Ectodermal cell (in vitro differentiated cells): ENCODE measurements around the gene LUZP2.

Experiments used
- H3K27ac ChIP-seq: 2 replicates; pipeline ENCODE4 v1.7.0; 2013; ENCODE audit warnings: mild to moderate bottlenecking, low read depth, low read length; ENCODE audit not compliant: insufficient read depth, poor library complexity, severe bottlenecking
- H3K27me3 ChIP-seq: 2 replicates; pipeline ENCODE4 v1.7.0; 2013; ENCODE audit warnings: mild to moderate bottlenecking, low read length; ENCODE audit not compliant: insufficient read depth, control insufficient read depth, poor library complexity, severe bottlenecking
- H3K36me3 ChIP-seq: one replicate; pipeline ENCODE4 v1.7.0; 2013; ENCODE audit warnings: low read length; ENCODE audit not compliant: control insufficient read depth, insufficient read depth
- H3K4me1 ChIP-seq: one replicate; pipeline ENCODE4 v1.7.0; 2013; ENCODE audit warnings: low read length; ENCODE audit not compliant: control insufficient read depth, insufficient read depth
- H3K4me3 ChIP-seq: 2 replicates; pipeline ENCODE4 v1.7.0; 2013; ENCODE audit warnings: low read depth, low read length, control low read depth; ENCODE audit not compliant: insufficient read depth
- H3K9me3 ChIP-seq: 2 replicates; pipeline ENCODE4 v1.7.0; 2013; ENCODE audit warnings: mild to moderate bottlenecking, low read length, moderate library complexity; ENCODE audit not compliant: control insufficient read depth
- WGBS, 2 experiments: methylation state at CpG; one replicate each; pipeline ENCODE4 v1.1.7; 2013; ENCODE audit warnings: missing lambda C conversion rate in 2 of 2; 5-methylcytosine and 5-hydroxymethylcytosine counted together

Gene LUZP2

GRCh38 chr11:24509114-24509513 is 12.3 kb downstream of the LUZP2 start:
- 80 to 91% methylated on average over 1 to 2 of the region's 3 CpGs for WGBS, 2 experiments
- H3K36me3 ChIP-seq: no peaks in the 10 kb centered on the region
- H3K27me3 ChIP-seq: no peaks in the 10 kb centered on the region
- H3K9me3 ChIP-seq: no peaks in the 10 kb centered on the region
- no peaks in the 10 kb centered on the region for H3K4me1 ChIP-seq
- no peak overlapping the region for H3K27ac ChIP-seq
- no peak overlapping the region for H3K4me3 ChIP-seq

- Histone ChIP-seq H3K27me3 (no peaks in the 10 kb centered on the region), H3K36me3 (no peaks in the 10 kb centered on the region), H3K4me1 (no peaks in the 10 kb centered on the region), H3K9me3 (no peaks in the 10 kb centered on the region), H3K4me3 (no peak overlapping the region), H3K27ac (no peak overlapping the region)
- 40% methylated on average over 1 of the region's 5 CpGs; no CpG with 5 or more reads in 1 of the 2 experiments for WGBS, 2 experiments
Measured at GRCh38 chr11:24511511-24511910, 14.7 kb downstream of the LUZP2 start.

- Histone ChIP-seq H3K9me3 (no peaks in the 10 kb centered on the region), H3K4me3 (no peak overlapping the region), H3K36me3 (no peaks in the 10 kb centered on the region), H3K27me3 (no peaks in the 10 kb centered on the region), H3K4me1 (no peaks in the 10 kb centered on the region), H3K27ac (no peak overlapping the region)
- WGBS, 2 experiments: 93% methylated on average over 3 of the region's 3 CpGs
Measured at GRCh38 chr11:24513479-24514218, 16.8 kb downstream of the LUZP2 start.

GRCh38 chr11:24514219-24514594 is 17.4 kb downstream of the LUZP2 start:
- Histone ChIP-seq H3K27me3 (no peaks in the 10 kb centered on the region), H3K4me3 (no peak overlapping the region), H3K36me3 (no peaks in the 10 kb centered on the region), H3K27ac (no peak overlapping the region), H3K4me1 (no peaks in the 10 kb centered on the region), H3K9me3 (no peaks in the 10 kb centered on the region)
- WGBS, 2 experiments: 75 to 92% methylated on average over 1 to 2 of the region's 2 CpGs

- Histone ChIP-seq H3K36me3 (no peaks in the 10 kb centered on the region), H3K4me3 (no peak overlapping the region), H3K4me1 (no peaks in the 10 kb centered on the region), H3K9me3 (no peaks in the 10 kb centered on the region), H3K27ac (no peak overlapping the region), H3K27me3 (no peaks in the 10 kb centered on the region)
- 90 to 92% methylated on average over 1 of the region's 1 CpG for WGBS, 2 experiments
Measured at GRCh38 chr11:24515632-24516031, 18.8 kb downstream of the LUZP2 start.

- Histone ChIP-seq H3K4me3 (no peak overlapping the region), H3K27me3 (no peaks in the 10 kb centered on the region), H3K4me1 (no peaks in the 10 kb centered on the region), H3K36me3 (no peaks in the 10 kb centered on the region), H3K9me3 (no peaks in the 10 kb centered on the region), H3K27ac (no peak overlapping the region)
Measured at GRCh38 chr11:24516638-24517037, 19.8 kb downstream of the LUZP2 start.

- Histone ChIP-seq H3K36me3 (no peaks in the 10 kb centered on the region), H3K4me3 (no peak overlapping the region), H3K9me3 (no peaks in the 10 kb centered on the region), H3K27me3 (no peaks in the 10 kb centered on the region), H3K27ac (no peak overlapping the region), H3K4me1 (no peaks in the 10 kb centered on the region)
- WGBS, 2 experiments: 90 to 99% methylated on average over 4 to 5 of the region's 5 CpGs
Measured at GRCh38 chr11:24521601-24522000, 24.7 kb downstream of the LUZP2 start.

GRCh38 chr11:24524156-24524555 is 27.3 kb downstream of the LUZP2 start:
- no peaks in the 10 kb centered on the region for H3K27me3 ChIP-seq
- no peaks in the 10 kb centered on the region for H3K36me3 ChIP-seq
- H3K27ac ChIP-seq: no peak overlapping the region
- no peaks in the 10 kb centered on the region for H3K9me3 ChIP-seq
- no peaks in the 10 kb centered on the region for H3K4me1 ChIP-seq
- 93 to 100% methylated on average over 2 of the region's 3 CpGs for WGBS, 2 experiments
- no peak overlapping the region for H3K4me3 ChIP-seq

- Histone ChIP-seq H3K36me3 (no peaks in the 10 kb centered on the region), H3K4me3 (no peak overlapping the region), H3K27me3 (no peaks in the 10 kb centered on the region), H3K27ac (no peak overlapping the region), H3K4me1 (no peaks in the 10 kb centered on the region), H3K9me3 (no peaks in the 10 kb centered on the region)
- WGBS, 2 experiments: 58 to 62% methylated on average over 3 of the region's 3 CpGs
Measured at GRCh38 chr11:24531528-24531927, 34.7 kb downstream of the LUZP2 start.

- Histone ChIP-seq H3K27me3 (no peaks in the 10 kb centered on the region), H3K4me3 (no peak overlapping the region), H3K4me1 (no peaks in the 10 kb centered on the region), H3K27ac (no peak overlapping the region), H3K9me3 (no peaks in the 10 kb centered on the region), H3K36me3 (no peaks in the 10 kb centered on the region)
- WGBS, 2 experiments: 94 to 96% methylated on average over 3 of the region's 3 CpGs
Measured at GRCh38 chr11:24543771-24544170, 46.9 kb downstream of the LUZP2 start.

- H3K27me3 ChIP-seq: no peaks in the 10 kb centered on the region
- no peak overlapping the region for H3K4me3 ChIP-seq
- H3K4me1 ChIP-seq: no peaks in the 10 kb centered on the region
- H3K9me3 ChIP-seq: no peaks in the 10 kb centered on the region
- WGBS, 2 experiments: 92 to 93% methylated on average over 3 of the region's 3 CpGs
- H3K27ac ChIP-seq: no peak overlapping the region
- no peaks in the 10 kb centered on the region for H3K36me3 ChIP-seq
Measured at GRCh38 chr11:24556693-24557092, 59.8 kb downstream of the LUZP2 start.
